MG63 (cell line): ENCODE results near the gene FBXL16. TPM values are rescaled to one million over a fixed set of nuclear protein-coding genes. Genes with fewer than 3 reads are reported as not detected.
"Not testable (repeated sequence)": the region's sequence is repeated elsewhere in the genome, so short reads cannot be mapped to it uniquely, and the experiment has no call there.

Experiments
- DNase-seq: peaks from one replicate; pipeline ENCODE4 v3.0.0-alpha.2; 2020
- H3K27me3 ChIP-seq: fragments of 250-450 bp; sonication (Bioruptor Pico); 2 replicates; pipeline ENCODE4 v1.5.1; 2020; ENCODE audit warnings: mild to moderate bottlenecking, moderate library complexity
- H3K36me3 ChIP-seq: fragments of 250-450 bp; sonication (Bioruptor Pico); 2 replicates; pipeline ENCODE4 v1.5.1; 2020; ENCODE audit warnings: mild to moderate bottlenecking, moderate library complexity
- H3K4me3 ChIP-seq: fragments of 250-450 bp; sonication (Bioruptor Pico); 2 replicates; pipeline ENCODE4 v1.5.1; 2020; ENCODE audit warnings: mild to moderate bottlenecking, moderate library complexity
- H3K9me3 ChIP-seq: fragments of 250-450 bp; sonication (Bioruptor Pico); 2 replicates; pipeline ENCODE4 v1.5.1; 2020; ENCODE audit warnings: mild to moderate bottlenecking, moderate library complexity
- total RNA-seq: library from RNA; depleted of rRNA; stranded (reverse); fragments of >200 nt; shearing (Covaris generic); gene quantifications from 2 replicates; pipeline ENCODE4 v1.2.3, GENCODE V29; 2014; ENCODE audit warnings: low replicate concordance; rRNA removed

Gene FBXL16
- total RNA-seq, result 0.16 and 0.67 TPM in 2 replicates

- H3K36me3 ChIP-seq, result no peaks in the 10 kb centered on the region
- H3K27me3 ChIP-seq, result peaks cover 85% of the 10 kb centered on the region
- H3K9me3 ChIP-seq, result no peaks in the 10 kb centered on the region
- no peak within 1 kb of the TSS for H3K4me3 ChIP-seq
- DNase-seq, result peak; percentile 64
Measured at GRCh38 chr16:705431-706188, at the start of gene FBXL16. Gene FBXL16, minus strand, starts transcription at chr16:705801. Its CDS starts 8,396 bp downstream, at chr16:697405.

GRCh38 chr16:754656-755055 is 49.1 kb upstream of the FBXL16 start:
- no peak for DNase-seq
- Histone ChIP-seq H3K36me3 (no peaks in the 10 kb centered on the region), H3K27me3 (no peaks in the 10 kb centered on the region), H3K9me3 (no peaks in the 10 kb centered on the region), H3K4me3 (no peak overlapping the region)

- H3K36me3 ChIP-seq, H3K27me3 ChIP-seq, DNase-seq: not testable (repeated sequence)
Measured at GRCh38 chr16:754121-754607, 48.6 kb upstream of the FBXL16 start.

GRCh38 chr16:752007-752312 is 46.4 kb upstream of the FBXL16 start:
- Histone ChIP-seq H3K36me3 (no peaks in the 10 kb centered on the region), H3K9me3 (no peaks in the 10 kb centered on the region), H3K4me3 (no peak overlapping the region), H3K27me3 (no peaks in the 10 kb centered on the region)
- no peak for DNase-seq

More at GRCh38 chr16:754121-754607, 48.6 kb upstream of the FBXL16 start:
- not testable (repeated sequence) for H3K4me3 ChIP-seq, H3K9me3 ChIP-seq

- Histone ChIP-seq H3K9me3 (no peaks in the 10 kb centered on the region), H3K4me3 (no peak overlapping the region), H3K36me3 (no peaks in the 10 kb centered on the region), H3K27me3 (no peaks in the 10 kb centered on the region)
- no peak for DNase-seq
Measured at GRCh38 chr16:751152-752006, 45.8 kb upstream of the FBXL16 start.

GRCh38 chr16:750485-750884 is 44.9 kb upstream of the FBXL16 start:
- no peak for DNase-seq
- no peaks in the 10 kb centered on the region for H3K9me3 ChIP-seq
- no peaks in the 10 kb centered on the region for H3K36me3 ChIP-seq
- H3K27me3 ChIP-seq, result no peaks in the 10 kb centered on the region
- no peak overlapping the region for H3K4me3 ChIP-seq

- H3K9me3 ChIP-seq, result no peaks in the 10 kb centered on the region
- H3K27me3 ChIP-seq, result no peaks in the 10 kb centered on the region
- no peak for DNase-seq
- H3K36me3 ChIP-seq, result no peaks in the 10 kb centered on the region
- no peak overlapping the region for H3K4me3 ChIP-seq
Measured at GRCh38 chr16:749010-749409, 43.4 kb upstream of the FBXL16 start.

GRCh38 chr16:747978-748746 is 42.6 kb upstream of the FBXL16 start:
- Histone ChIP-seq H3K27me3 (no peaks in the 10 kb centered on the region), H3K36me3 (no peaks in the 10 kb centered on the region), H3K4me3 (no peak overlapping the region), H3K9me3 (no peaks in the 10 kb centered on the region)
- DNase-seq, result no peak

- Histone ChIP-seq H3K36me3 (no peaks in the 10 kb centered on the region), H3K27me3 (no peaks in the 10 kb centered on the region), H3K9me3 (no peaks in the 10 kb centered on the region), H3K4me3 (no peak overlapping the region)
- DNase-seq, result no peak
Measured at GRCh38 chr16:746637-747036, 41.0 kb upstream of the FBXL16 start.

GRCh38 chr16:745739-746138 is 40.1 kb upstream of the FBXL16 start:
- Histone ChIP-seq H3K27me3 (no peaks in the 10 kb centered on the region), H3K36me3 (no peaks in the 10 kb centered on the region; the same call in 1 of the 2 replicates), H3K9me3 (no peaks in the 10 kb centered on the region), H3K4me3 (no peak overlapping the region)
- DNase-seq, result no peak

GRCh38 chr16:743794-744500 is 38.3 kb upstream of the FBXL16 start:
- H3K9me3 ChIP-seq, result no peaks in the 10 kb centered on the region

GRCh38 chr16:742894-743293 is 37.3 kb upstream of the FBXL16 start:
- not testable (repeated sequence) for H3K9me3 ChIP-seq, H3K4me3 ChIP-seq, H3K27me3 ChIP-seq, DNase-seq
- peaks cover 15% of the 10 kb centered on the region for H3K36me3 ChIP-seq

More at GRCh38 chr16:743794-744500, 38.3 kb upstream of the FBXL16 start:
- no peaks in the 10 kb centered on the region for H3K27me3 ChIP-seq
- peaks cover 8% of the 10 kb centered on the region for H3K36me3 ChIP-seq
- H3K4me3 ChIP-seq, result no peak overlapping the region
- no peak for DNase-seq

GRCh38 chr16:741986-742629 is 36.5 kb upstream of the FBXL16 start:
- no peak for DNase-seq
- peaks cover 20% of the 10 kb centered on the region for H3K36me3 ChIP-seq

GRCh38 chr16:740764-741505 is 35.3 kb upstream of the FBXL16 start, which contains the start of gene CIAO3:
Gene CIAO3, minus strand, starts transcription at chr16:740997. Its CDS starts 12 bp downstream, at chr16:740985.
- peak; percentile 94 for DNase-seq
- Histone ChIP-seq H3K27me3 (no peaks in the 10 kb centered on the region), H3K36me3 (peaks cover 30% of the 10 kb centered on the region)

More at GRCh38 chr16:741986-742629, 36.5 kb upstream of the FBXL16 start:
- no peaks in the 10 kb centered on the region for H3K9me3 ChIP-seq
- H3K27me3 ChIP-seq, result no peaks in the 10 kb centered on the region
- no peak overlapping the region for H3K4me3 ChIP-seq

GRCh38 chr16:740459-740763 is 34.8 kb upstream of the FBXL16 start:
- Histone ChIP-seq H3K27me3 (no peaks in the 10 kb centered on the region), H3K9me3 (no peaks in the 10 kb centered on the region), H3K36me3 (peaks cover 35% of the 10 kb centered on the region), H3K4me3 (peak overlapping the region; percentile 99)
- no peak for DNase-seq

More at GRCh38 chr16:740764-741505, 35.3 kb upstream of the FBXL16 start, which contains the start of gene CIAO3:
- Histone ChIP-seq H3K9me3 (no peaks in the 10 kb centered on the region), H3K4me3 (peak within 1 kb of the TSS; percentile 99)
